Osteocyte (in vitro differentiated cells): ENCODE measurements around the gene CACNA2D3. TPM values are rescaled to one million over a fixed set of nuclear protein-coding genes. Genes with fewer than 3 reads are reported as not detected.

Source experiments
- DNase-seq: peaks from one replicate; pipeline ENCODE4 v3.0.0; 2021; ENCODE audit warnings: mixed read lengths; ENCODE audit not compliant: unreplicated experiment; ENCODE audit errors: extremely low spot score
- H3K27ac Mint-ChIP-seq: one replicate; pipeline ENCODE4 v1.8.0; 2021; ENCODE audit warnings: mild to moderate bottlenecking, mixed read lengths; ENCODE audit not compliant: unreplicated experiment
- H3K27me3 Mint-ChIP-seq: one replicate; pipeline ENCODE4 v1.8.0; 2021; ENCODE audit warnings: mixed read lengths; ENCODE audit not compliant: unreplicated experiment
- H3K36me3 Mint-ChIP-seq: one replicate; pipeline ENCODE4 v1.8.0; 2021; ENCODE audit warnings: mixed read lengths; ENCODE audit not compliant: unreplicated experiment
- H3K4me1 Mint-ChIP-seq: one replicate; pipeline ENCODE4 v1.8.0; 2021; ENCODE audit warnings: mixed read lengths; ENCODE audit not compliant: unreplicated experiment
- H3K4me3 Mint-ChIP-seq: one replicate; pipeline ENCODE4 v1.8.0; 2021; ENCODE audit warnings: mild to moderate bottlenecking, moderate library complexity, mixed read lengths; ENCODE audit not compliant: unreplicated experiment
- H3K9me3 Mint-ChIP-seq: one replicate; pipeline ENCODE4 v1.8.0; 2021; ENCODE audit warnings: mixed read lengths; ENCODE audit not compliant: unreplicated experiment
- CTCF ChIP-seq: fragments of 200-600 bp; sonication (generic); IDR thresholded peaks from 2 replicates; pipeline ENCODE4 v1.5.0; 2021; ENCODE audit warnings: antibody characterized with exemption, mild to moderate bottlenecking, moderate library complexity
- total RNA-seq: library from RNA; stranded (reverse); gene quantifications from 2 replicates; pipeline ENCODE4 v1.2.1, GENCODE V29; 2021

Gene CACNA2D3
- total RNA-seq, 1 donor from 2014 or later = 0.46 TPM

GRCh38 chr3:54831112-54831511 is 708.8 kb downstream of the CACNA2D3 start:
- Mint-ChIP-seq H3K9me3 (no peaks in the 10 kb centered on the region), H3K27ac (no peak overlapping the region), H3K4me1 (no peaks in the 10 kb centered on the region), H3K27me3 (peaks cover 24% of the 10 kb centered on the region), H3K36me3 (no peaks in the 10 kb centered on the region), H3K4me3 (no peak overlapping the region)
- DNase-seq = peak; percentile 49
- TF ChIP-seq CTCF = no peak

- Mint-ChIP-seq H3K27ac (no peak overlapping the region), H3K36me3 (no peaks in the 10 kb centered on the region), H3K9me3 (no peaks in the 10 kb centered on the region), H3K4me1 (no peaks in the 10 kb centered on the region), H3K4me3 (no peak overlapping the region), H3K27me3 (peaks cover 16% of the 10 kb centered on the region)
- peak; percentile 21 for DNase-seq
- no peak for TF ChIP-seq CTCF
Measured at GRCh38 chr3:54832876-54833275, 710.5 kb downstream of the CACNA2D3 start.

GRCh38 chr3:54835701-54836100 is 713.3 kb downstream of the CACNA2D3 start:
- Mint-ChIP-seq H3K36me3 (no peaks in the 10 kb centered on the region), H3K27me3 (peaks cover 7% of the 10 kb centered on the region), H3K4me3 (no peak overlapping the region), H3K9me3 (no peaks in the 10 kb centered on the region), H3K4me1 (no peaks in the 10 kb centered on the region), H3K27ac (no peak overlapping the region)
- TF ChIP-seq CTCF = no peak
- DNase-seq = no peak

GRCh38 chr3:54836871-54837270 is 714.5 kb downstream of the CACNA2D3 start:
- H3K4me3 Mint-ChIP-seq = no peak overlapping the region
- no peaks in the 10 kb centered on the region for H3K9me3 Mint-ChIP-seq
- no peak for DNase-seq
- no peaks in the 10 kb centered on the region for H3K4me1 Mint-ChIP-seq
- TF ChIP-seq CTCF = no peak
- no peak overlapping the region for H3K27ac Mint-ChIP-seq
- H3K27me3 Mint-ChIP-seq = peaks cover 11% of the 10 kb centered on the region
- H3K36me3 Mint-ChIP-seq = no peaks in the 10 kb centered on the region

GRCh38 chr3:54837964-54838363 is 715.6 kb downstream of the CACNA2D3 start:
- Mint-ChIP-seq H3K4me1 (no peaks in the 10 kb centered on the region), H3K4me3 (no peak overlapping the region), H3K27me3 (peaks cover 11% of the 10 kb centered on the region), H3K36me3 (no peaks in the 10 kb centered on the region), H3K27ac (no peak overlapping the region), H3K9me3 (no peaks in the 10 kb centered on the region)
- TF ChIP-seq CTCF = peak; percentile 49
- no peak for DNase-seq
